KG1 (cell line): Measurements from ENCODE around the gene VIPR2.

Experiments used
- DNase-seq: peaks from one replicate; lab custom pipeline; 2025; lab: John Stamatoyannopoulos, UW

The VIPR2 gene

GRCh38 chr7:159119851-159120539, 24.7 kb downstream of the VIPR2 start:
- DNase-seq: no peak

- no peak for DNase-seq
These were observed 25.5 kb downstream of the VIPR2 start for GRCh38 chr7:159119026-159119741.

GRCh38 chr7:159118623-159119022, 26.0 kb downstream of the VIPR2 start:
- DNase-seq: no peak

GRCh38 chr7:159118197-159118595, 26.5 kb downstream of the VIPR2 start:
- no peak for DNase-seq

GRCh38 chr7:159117366-159118196, 27.1 kb downstream of the VIPR2 start:
- no peak for DNase-seq

- DNase-seq: no peak
These were observed 27.9 kb downstream of the VIPR2 start for GRCh38 chr7:159116581-159117339.

GRCh38 chr7:159115601-159116501, 28.8 kb downstream of the VIPR2 start:
- no peak for DNase-seq

- no peak for DNase-seq
These were observed 29.7 kb downstream of the VIPR2 start for GRCh38 chr7:159114981-159115380.

- DNase-seq: no peak
These were observed 30.6 kb downstream of the VIPR2 start for GRCh38 chr7:159114096-159114495.

- DNase-seq: no peak
These were observed 31.6 kb downstream of the VIPR2 start for GRCh38 chr7:159113056-159113455.

- no peak for DNase-seq
These were observed 32.3 kb downstream of the VIPR2 start for GRCh38 chr7:159112136-159113011.

- no peak for DNase-seq
These were observed 35.0 kb downstream of the VIPR2 start for GRCh38 chr7:159109653-159110035.

- no peak for DNase-seq
These were observed 35.6 kb downstream of the VIPR2 start for GRCh38 chr7:159108941-159109652.

GRCh38 chr7:159108491-159108890, 36.2 kb downstream of the VIPR2 start:
- DNase-seq: no peak

- no peak for DNase-seq
These were observed 37.3 kb downstream of the VIPR2 start for GRCh38 chr7:159107161-159107892.

- no peak for DNase-seq
These were observed 38.5 kb downstream of the VIPR2 start for GRCh38 chr7:159105832-159106811.

- no peak for DNase-seq
These were observed 39.4 kb downstream of the VIPR2 start for GRCh38 chr7:159105066-159105780.
